ENCODE data around the gene ARTN.

Gene ARTN

DNA sequence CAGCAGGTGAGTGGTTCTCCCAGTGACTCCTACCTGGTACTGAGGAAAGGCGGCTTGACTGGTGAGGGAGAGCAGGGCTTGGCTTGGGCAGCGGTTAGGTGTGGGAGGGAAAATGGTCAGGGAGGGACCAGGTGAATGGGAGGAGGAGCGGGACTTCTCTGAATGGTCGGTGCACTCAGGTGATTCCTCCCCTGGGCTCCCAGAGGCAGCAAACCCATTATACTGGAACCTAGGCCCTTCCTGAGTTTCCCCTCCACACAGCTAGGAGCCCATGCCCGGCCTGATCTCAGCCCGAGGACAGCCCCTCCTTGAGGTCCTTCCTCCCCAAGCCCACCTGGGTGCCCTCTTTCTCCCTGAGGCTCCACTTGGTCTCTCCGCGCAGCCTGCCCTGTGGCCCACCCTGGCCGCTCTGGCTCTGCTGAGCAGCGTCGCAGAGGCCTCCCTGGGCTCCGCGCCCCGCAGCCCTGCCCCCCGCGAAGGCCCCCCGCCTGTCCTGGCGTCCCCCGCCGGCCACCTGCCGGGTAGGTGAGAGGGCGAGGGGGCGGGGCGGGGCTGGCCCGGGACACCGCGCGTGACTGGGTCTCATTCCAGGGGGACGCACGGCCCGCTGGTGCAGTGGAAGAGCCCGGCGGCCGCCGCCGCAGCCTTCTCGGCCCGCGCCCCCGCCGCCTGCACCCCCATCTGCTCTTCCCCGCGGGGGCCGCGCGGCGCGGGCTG lies 2.3 kb downstream of the ARTN start:
- H3K4me3 Mint-ChIP-seq: peak overlapping the region; percentile 57
- no peak overlapping the region for H3K27ac Mint-ChIP-seq
- H3K4me1 Mint-ChIP-seq (ENCODE audit: low read depth): peaks cover 21% of the 10 kb centered on the region
- no peaks in the 10 kb centered on the region for H3K9me3 Mint-ChIP-seq (ENCODE audit: low read depth)
- H3K27me3 Mint-ChIP-seq: peaks cover 9% of the 10 kb centered on the region
- no peaks in the 10 kb centered on the region for H3K36me3 Mint-ChIP-seq

- Mint-ChIP-seq H3K36me3 (no peaks in the 10 kb centered on the region), H3K4me1 (ENCODE audit: low read depth) (peaks cover 21% of the 10 kb centered on the region), H3K9me3 (ENCODE audit: low read depth) (no peaks in the 10 kb centered on the region), H3K4me3 (peak overlapping the region; percentile 77), H3K27ac (no peak overlapping the region), H3K27me3 (peaks cover 9% of the 10 kb centered on the region)
Observed at GRCh38 chr1:43936431-43937151, 3.0 kb downstream of the ARTN start.

GRCh38 chr1:43937179-43937865 lies 3.7 kb downstream of the ARTN start:
- Mint-ChIP-seq H3K27ac (no peak overlapping the region), H3K4me3 (peak overlapping the region; percentile 77), H3K27me3 (peaks cover 9% of the 10 kb centered on the region), H3K4me1 (ENCODE audit: low read depth) (peaks cover 21% of the 10 kb centered on the region), H3K9me3 (ENCODE audit: low read depth) (no peaks in the 10 kb centered on the region), H3K36me3 (no peaks in the 10 kb centered on the region)

DNA sequence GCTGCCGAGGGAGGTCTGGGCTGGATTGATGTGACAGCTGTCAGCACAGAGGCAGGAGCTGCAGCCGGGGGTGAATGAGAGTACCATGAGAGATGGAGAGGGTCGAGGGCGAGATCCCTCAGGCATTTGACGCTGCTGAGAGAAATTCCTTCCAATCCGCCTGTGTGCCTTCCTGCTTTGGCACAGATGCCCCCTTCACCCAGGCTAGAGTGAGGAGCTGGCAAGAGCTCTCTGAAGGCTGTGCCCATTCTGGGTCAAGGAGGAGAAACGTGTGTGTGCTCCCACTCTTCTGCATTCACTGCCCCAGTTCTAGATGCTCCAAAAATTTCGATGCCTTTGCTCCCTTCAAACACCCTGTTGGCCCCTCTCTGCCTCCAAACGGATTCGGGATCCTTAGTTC lies 4.8 kb downstream of the ARTN start:
- Mint-ChIP-seq H3K27me3 (peaks cover 4% of the 10 kb centered on the region), H3K9me3 (ENCODE audit: low read depth) (no peaks in the 10 kb centered on the region), H3K4me1 (ENCODE audit: low read depth) (peaks cover 22% of the 10 kb centered on the region), H3K27ac (no peak overlapping the region), H3K4me3 (no peak overlapping the region), H3K36me3 (no peaks in the 10 kb centered on the region)

GRCh38 chr1:43938892-43939587 lies 5.4 kb downstream of the ARTN start:
- H3K4me1 Mint-ChIP-seq (ENCODE audit: low read depth): peaks cover 20% of the 10 kb centered on the region
- H3K27ac Mint-ChIP-seq: no peak overlapping the region
- no peak overlapping the region for H3K4me3 Mint-ChIP-seq
- H3K36me3 Mint-ChIP-seq: no peaks in the 10 kb centered on the region
- peaks cover 1% of the 10 kb centered on the region for H3K27me3 Mint-ChIP-seq
- no peaks in the 10 kb centered on the region for H3K9me3 Mint-ChIP-seq (ENCODE audit: low read depth)

- Mint-ChIP-seq H3K4me3 (no peak overlapping the region), H3K4me1 (ENCODE audit: low read depth) (peaks cover 23% of the 10 kb centered on the region), H3K27ac (no peak overlapping the region)
Observed at GRCh38 chr1:43942411-43942810, 8.8 kb downstream of the ARTN start.

GRCh38 chr1:43944860-43945259 lies 11.3 kb downstream of the ARTN start:
- H3K4me3 Mint-ChIP-seq: peak overlapping the region; percentile 95
- H3K9me3 Mint-ChIP-seq (ENCODE audit: low read depth): no peaks in the 10 kb centered on the region
- H3K4me1 Mint-ChIP-seq (ENCODE audit: low read depth): peaks cover 42% of the 10 kb centered on the region
- no peaks in the 10 kb centered on the region for H3K27me3 Mint-ChIP-seq
- no peaks in the 10 kb centered on the region for H3K36me3 Mint-ChIP-seq
- peak overlapping the region; percentile 58 for H3K27ac Mint-ChIP-seq

More at GRCh38 chr1:43942411-43942810, 8.8 kb downstream of the ARTN start:
- Mint-ChIP-seq H3K36me3 (no peaks in the 10 kb centered on the region), H3K27me3 (no peaks in the 10 kb centered on the region), H3K9me3 (ENCODE audit: low read depth) (no peaks in the 10 kb centered on the region)

DNA sequence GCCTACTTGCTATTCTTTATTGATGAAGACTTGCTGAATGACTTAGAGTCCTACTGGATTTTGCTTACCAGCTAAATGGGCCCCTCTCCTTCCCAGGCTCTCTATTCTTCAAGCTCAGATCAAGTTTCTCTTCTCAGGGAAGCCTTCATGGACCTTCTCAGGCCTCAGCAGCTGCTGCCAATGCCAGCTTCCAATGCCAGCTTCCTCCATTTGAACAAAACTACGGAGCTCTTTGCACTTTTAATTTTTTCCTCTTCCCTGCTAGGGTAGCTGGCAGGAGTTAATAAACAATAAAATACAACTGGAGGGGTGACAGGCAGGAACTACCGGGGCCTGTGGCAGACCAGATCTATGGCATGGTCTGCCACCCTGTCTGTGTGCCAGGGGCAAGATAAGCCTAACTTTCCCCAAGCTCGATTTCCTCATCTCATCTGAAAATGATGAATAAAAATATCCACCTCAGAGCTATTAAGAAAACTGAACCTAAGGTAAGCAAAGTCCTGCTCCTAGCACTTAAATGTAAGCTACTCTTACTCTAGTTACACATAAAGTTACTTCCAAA lies 12.2 kb downstream of the ARTN start:
- no peaks in the 10 kb centered on the region for H3K9me3 Mint-ChIP-seq (ENCODE audit: low read depth)
- H3K27ac Mint-ChIP-seq: peak overlapping the region; percentile 96
- H3K4me1 Mint-ChIP-seq (ENCODE audit: low read depth): peaks cover 47% of the 10 kb centered on the region
- H3K36me3 Mint-ChIP-seq: peaks cover 5% of the 10 kb centered on the region
- peak overlapping the region; percentile 95 for H3K4me3 Mint-ChIP-seq
- no peaks in the 10 kb centered on the region for H3K27me3 Mint-ChIP-seq

DNA sequence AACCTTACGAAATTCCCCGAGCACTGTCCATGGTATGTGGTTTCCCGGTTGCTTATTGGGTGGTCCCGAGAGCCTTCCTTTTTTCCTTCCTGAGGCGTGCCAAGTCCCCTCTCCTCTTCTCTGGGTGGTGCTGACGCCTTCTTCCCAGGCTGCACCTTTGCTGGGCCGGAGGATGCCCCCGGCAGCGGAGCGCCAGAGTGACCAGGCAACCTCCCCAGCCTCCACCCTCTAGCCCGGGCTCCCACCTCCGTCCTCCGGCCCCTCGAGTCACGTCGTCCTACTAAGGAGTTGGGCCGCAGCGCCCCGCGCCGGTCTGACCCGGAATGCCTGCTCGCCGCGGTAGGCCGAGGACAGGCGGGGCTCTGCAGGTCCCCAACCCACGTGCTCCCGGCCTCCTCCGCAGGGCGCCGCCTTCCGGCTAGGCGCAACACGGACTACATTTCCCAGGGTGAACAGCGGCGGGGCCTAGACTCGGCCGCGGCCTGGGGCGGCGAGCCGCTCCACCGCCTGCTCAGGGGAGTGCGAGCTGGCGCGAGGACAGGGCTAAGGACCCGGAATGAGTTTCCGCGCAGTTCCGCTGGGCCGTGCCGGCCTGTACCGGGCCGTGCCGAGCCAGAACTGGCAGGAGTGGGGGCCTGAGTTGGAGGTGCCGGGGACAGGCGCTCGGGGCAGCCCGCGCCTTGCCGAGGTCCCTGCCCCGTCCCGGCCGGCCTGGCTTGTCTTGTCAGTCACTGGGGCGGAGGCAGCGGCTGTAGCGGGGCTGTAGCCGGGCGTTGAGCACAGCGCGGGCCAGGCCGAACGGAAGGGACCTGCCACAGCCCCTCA lies 12.8 kb downstream of the ARTN start, which contains the start of gene IPO13:
Gene IPO13, plus strand, starts transcription at position 715 of the 825 bp plus-strand sequence. CDS start 651 bp downstream, outside the sequence.
- Mint-ChIP-seq H3K36me3 (peaks cover 5% of the 10 kb centered on the region), H3K4me1 (ENCODE audit: low read depth) (peaks cover 53% of the 10 kb centered on the region), H3K9me3 (ENCODE audit: low read depth) (no peaks in the 10 kb centered on the region), H3K27ac (peak within 1 kb of the TSS; percentile 96), H3K4me3 (peak within 1 kb of the TSS; percentile 95), H3K27me3 (no peaks in the 10 kb centered on the region)

DNA sequence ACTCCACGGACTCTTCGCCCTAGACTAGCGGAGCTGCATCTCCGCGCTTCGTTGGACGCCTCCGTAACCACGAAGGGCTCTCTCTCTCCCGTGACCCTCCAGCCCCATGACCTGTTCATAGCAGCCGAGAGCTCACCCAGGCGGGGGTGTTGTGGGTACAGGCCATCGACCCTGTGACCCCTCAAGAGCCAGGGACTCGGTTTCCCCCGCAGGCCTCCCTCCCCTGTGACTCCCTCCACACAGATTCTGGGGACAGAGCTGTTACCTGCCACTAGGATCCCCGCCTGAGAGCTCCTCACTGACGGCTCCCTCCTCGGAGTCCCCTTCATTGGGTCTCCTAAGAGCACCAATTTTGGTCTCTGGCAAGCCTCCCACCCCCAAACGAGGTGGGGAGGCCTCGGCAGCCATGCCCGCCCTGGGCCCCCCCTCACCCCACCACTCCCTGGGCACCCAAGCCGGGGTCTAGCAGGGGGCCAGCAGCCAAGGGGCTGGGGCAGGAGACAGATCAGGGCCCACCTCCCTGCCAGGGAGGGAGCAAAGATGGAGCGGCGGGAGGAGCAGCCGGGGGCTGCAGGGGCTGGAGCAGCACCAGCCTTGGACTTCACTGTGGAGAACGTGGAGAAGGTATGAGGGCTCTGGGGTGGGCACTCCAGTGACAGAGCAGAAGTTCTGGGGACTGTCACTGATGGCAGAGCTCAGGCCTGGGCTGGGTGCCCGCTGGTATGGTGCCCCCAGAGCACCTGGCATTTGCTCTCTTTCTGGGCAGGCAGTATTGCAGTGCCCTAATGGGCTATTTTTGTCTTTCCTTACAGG lies 13.7 kb downstream of the ARTN start:
- H3K4me3 Mint-ChIP-seq: peak overlapping the region; percentile 95
- no peaks in the 10 kb centered on the region for H3K27me3 Mint-ChIP-seq
- H3K36me3 Mint-ChIP-seq: peaks cover 5% of the 10 kb centered on the region
- H3K9me3 Mint-ChIP-seq (ENCODE audit: low read depth): no peaks in the 10 kb centered on the region
- H3K27ac Mint-ChIP-seq: peak overlapping the region; percentile 96
- peaks cover 57% of the 10 kb centered on the region for H3K4me1 Mint-ChIP-seq (ENCODE audit: low read depth)

- Mint-ChIP-seq H3K4me1 (ENCODE audit: low read depth) (peaks cover 55% of the 10 kb centered on the region), H3K27ac (peak overlapping the region; percentile 96), H3K4me3 (peak overlapping the region; percentile 95), H3K36me3 (peaks cover 5% of the 10 kb centered on the region), H3K9me3 (ENCODE audit: low read depth) (no peaks in the 10 kb centered on the region), H3K27me3 (no peaks in the 10 kb centered on the region)
Observed at GRCh38 chr1:43947874-43948437, 14.4 kb downstream of the ARTN start.

GRCh38 chr1:43949678-43950077 lies 16.1 kb downstream of the ARTN start:
- no peak overlapping the region for H3K4me3 Mint-ChIP-seq
- H3K27me3 Mint-ChIP-seq: no peaks in the 10 kb centered on the region
- H3K27ac Mint-ChIP-seq: no peak overlapping the region
- H3K9me3 Mint-ChIP-seq (ENCODE audit: low read depth): no peaks in the 10 kb centered on the region
- peaks cover 48% of the 10 kb centered on the region for H3K4me1 Mint-ChIP-seq (ENCODE audit: low read depth)
- H3K36me3 Mint-ChIP-seq: peaks cover 5% of the 10 kb centered on the region

Data from activated naive CD8-positive, alpha-beta T cell (primary cell).